Tongue (tissue), 2 donors: Measurements from ENCODE around the gene KRTAP10-9. TPM values are rescaled to one million over a fixed set of nuclear protein-coding genes. Genes with fewer than 3 reads are reported as not detected.

Experiments used
- DNase-seq: peaks from one replicate; pipeline ENCODE4 v3.0.0-alpha.2; 2015
- total RNA-seq: library from RNA; depleted of rRNA; stranded (reverse); fragments of >200 nt; gene quantifications from one replicate; pipeline ENCODE4 v1.2.3, GENCODE V29; 2014

KRTAP10-9 gene
- total RNA-seq, 1 donor from 2014 or later, result not detected

DNA sequence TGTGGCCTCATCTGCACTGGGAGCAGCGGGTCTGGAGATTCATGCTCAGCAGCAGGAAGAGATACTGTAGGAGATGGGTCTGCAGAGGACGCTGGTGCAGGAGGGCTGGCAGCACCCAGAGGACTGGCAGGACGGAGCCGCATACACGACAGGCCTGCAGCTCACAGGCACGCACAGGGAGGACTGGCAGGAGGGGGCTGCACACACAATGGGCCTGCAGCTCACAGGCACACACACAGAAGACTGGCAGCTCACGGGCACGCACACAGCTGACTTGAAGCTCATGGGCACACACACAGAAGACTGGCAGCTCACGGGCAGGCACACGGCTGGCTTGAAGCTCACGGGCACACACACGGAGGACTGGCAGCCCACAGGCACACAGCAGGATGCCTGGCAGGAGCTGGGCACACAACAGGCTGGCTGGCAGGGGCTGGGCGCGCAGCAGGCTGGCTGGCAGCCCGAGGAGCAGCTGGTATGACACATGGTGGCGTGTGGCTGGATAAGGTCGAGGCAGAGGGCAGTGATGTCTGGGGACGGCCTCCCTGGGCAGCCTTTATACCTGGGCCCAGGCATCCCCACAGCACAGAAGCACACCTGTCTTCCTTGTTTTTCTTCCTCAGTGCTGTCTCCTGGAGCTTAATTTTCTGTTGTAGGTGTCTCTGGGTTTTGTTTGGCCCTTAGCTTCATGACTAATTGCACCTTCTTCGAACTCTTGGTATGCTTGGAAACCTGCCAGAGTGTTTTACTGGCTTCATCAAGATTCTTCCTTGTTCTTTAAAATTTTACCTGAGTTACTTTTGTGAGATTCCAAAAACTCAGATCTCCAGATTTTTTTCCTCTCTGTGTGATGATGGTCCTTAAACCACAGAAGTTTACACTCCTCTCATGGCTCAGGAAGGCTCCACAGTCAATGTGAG, 39.8 kb downstream of the KRTAP10-9 start, which contains the start of gene KRTAP12-2:
TSS of gene KRTAP12-2 (minus strand) at position 527 of the 920 bp plus-strand sequence. CDS start at position 486, 41 bp downstream.
- DNase-seq, result peak; percentile 53

DNA sequence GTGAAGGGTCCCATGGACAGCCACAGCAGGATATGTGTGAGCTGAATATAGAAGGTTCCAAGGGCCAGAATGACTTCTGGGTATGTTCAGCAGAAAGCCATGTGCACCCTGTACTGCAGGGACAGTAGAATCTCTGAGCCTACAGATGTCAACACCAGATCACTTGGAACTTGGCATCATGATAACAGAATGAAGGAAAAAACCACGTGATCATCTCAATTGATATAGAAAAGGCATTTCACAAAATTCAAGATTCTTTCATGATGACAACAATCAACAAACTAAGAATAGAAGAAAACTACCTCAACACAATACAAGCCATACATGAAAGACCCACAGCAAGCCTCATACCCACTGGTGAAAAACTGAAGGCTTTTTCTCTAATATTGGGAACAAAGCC, 40.7 kb downstream of the KRTAP10-9 start:
- no peak for DNase-seq

GRCh38 chr21:44670642-44671432, 43.9 kb downstream of the KRTAP10-9 start:
- DNase-seq, result no peak

GRCh38 chr21:44671911-44672310, 45.0 kb downstream of the KRTAP10-9 start:
- no peak for DNase-seq

GRCh38 chr21:44677881-44678280, 51.0 kb downstream of the KRTAP10-9 start:
- no peak for DNase-seq

Other genes starting within 250 kb of the KRTAP10-9 start
- 2.4 TPM for gene LRRC3, start 171.6 kb upstream of the KRTAP10-9 start, total RNA-seq
- gene KRTAP10-1, start 86.9 kb upstream of the KRTAP10-9 start, total RNA-seq, result not detected
- not detected for gene KRTAP10-2, start 75.6 kb upstream of the KRTAP10-9 start, total RNA-seq
- gene KRTAP10-3, start 68.3 kb upstream of the KRTAP10-9 start, total RNA-seq, result not detected
- gene KRTAP10-4, start 53.4 kb upstream of the KRTAP10-9 start, total RNA-seq, result not detected
- gene KRTAP10-5, start 46.5 kb upstream of the KRTAP10-9 start, total RNA-seq, result not detected
- gene KRTAP10-6, start 34.6 kb upstream of the KRTAP10-9 start, total RNA-seq, result not detected
- not detected for gene KRTAP10-7, start 26.5 kb upstream of the KRTAP10-9 start, total RNA-seq
- gene KRTAP10-8, start 15.0 kb upstream of the KRTAP10-9 start, total RNA-seq, result not detected
- gene KRTAP10-10, start 10.3 kb downstream of the KRTAP10-9 start, total RNA-seq, result not detected
- not detected for gene KRTAP10-11, start 19.3 kb downstream of the KRTAP10-9 start, total RNA-seq
- not detected for gene KRTAP12-4, start 27.6 kb downstream of the KRTAP10-9 start, total RNA-seq
- not detected for gene KRTAP12-3, start 30.8 kb downstream of the KRTAP10-9 start, total RNA-seq
- not detected for gene KRTAP12-2, start 39.8 kb downstream of the KRTAP10-9 start, total RNA-seq
- not detected for gene KRTAP12-1, start 55.1 kb downstream of the KRTAP10-9 start, total RNA-seq
- not detected for gene KRTAP10-12, start 70.1 kb downstream of the KRTAP10-9 start, total RNA-seq
- 1.0 TPM for gene TSPEAR, start 84.5 kb downstream of the KRTAP10-9 start, total RNA-seq
- 80.2 TPM for gene UBE2G2, start 174.7 kb downstream of the KRTAP10-9 start, total RNA-seq
- 52.4 TPM for gene SUMO3, start 191.0 kb downstream of the KRTAP10-9 start, total RNA-seq
- gene PTTG1IP, start 246.6 kb downstream of the KRTAP10-9 start, total RNA-seq, result 172 TPM